Measurements from ENCODE around the gene KANSL1L.
A peak's percentile ranks its signal among the peaks of the same experiment; 100 is the strongest.
"Not testable (repeated sequence)": the region's sequence is repeated elsewhere in the genome, so short reads cannot be mapped to it uniquely, and the experiment has no call there.

KANSL1L gene

GRCh38 chr2:210189452-210190138, 18.4 kb upstream of the KANSL1L start:
- H3K4me1 Mint-ChIP-seq (ENCODE audit: low read depth): no peaks in the 10 kb centered on the region
- no peak overlapping the region for H3K27ac Mint-ChIP-seq
- H3K4me3 Mint-ChIP-seq: no peak overlapping the region
- peaks cover 6% of the 10 kb centered on the region for H3K36me3 Mint-ChIP-seq (ENCODE audit: low read depth)
- H3K27me3 Mint-ChIP-seq: no peaks in the 10 kb centered on the region
- peaks cover 15% of the 10 kb centered on the region for H3K9me3 Mint-ChIP-seq
- intact Hi-C loops (cut with micrococcal nuclease): loop anchor here (10.0 kb wide), 2 partner anchors 605 to 855 kb away; no protein-coding TSS in a partner anchor

GRCh38 chr2:210188755-210189154, 17.5 kb upstream of the KANSL1L start:
- intact Hi-C loops (cut with micrococcal nuclease): no loop called here
- no peaks in the 10 kb centered on the region for H3K4me1 Mint-ChIP-seq (ENCODE audit: low read depth)
- H3K9me3 Mint-ChIP-seq: peaks cover 24% of the 10 kb centered on the region
- peaks cover 6% of the 10 kb centered on the region for H3K36me3 Mint-ChIP-seq (ENCODE audit: low read depth)
- H3K27ac Mint-ChIP-seq: no peak overlapping the region
- no peak overlapping the region for H3K4me3 Mint-ChIP-seq
- H3K27me3 Mint-ChIP-seq: no peaks in the 10 kb centered on the region

GRCh38 chr2:210188190-210188589, 17.0 kb upstream of the KANSL1L start:
- intact Hi-C loops (cut with micrococcal nuclease): no loop called here
- Mint-ChIP-seq H3K27me3 (no peaks in the 10 kb centered on the region), H3K4me3 (no peak overlapping the region), H3K4me1 (ENCODE audit: low read depth) (no peaks in the 10 kb centered on the region), H3K27ac (no peak overlapping the region), H3K36me3 (ENCODE audit: low read depth) (peaks cover 6% of the 10 kb centered on the region), H3K9me3 (peaks cover 29% of the 10 kb centered on the region)

- H3K4me3 Mint-ChIP-seq; H3K36me3 Mint-ChIP-seq (ENCODE audit: low read depth); intact Hi-C loops (cut with micrococcal nuclease); H3K27me3 Mint-ChIP-seq; H3K4me1 Mint-ChIP-seq (ENCODE audit: low read depth); H3K27ac Mint-ChIP-seq: not testable (repeated sequence)
- H3K9me3 Mint-ChIP-seq: peaks cover 39% of the 10 kb centered on the region
Measured at GRCh38 chr2:210183936-210184335, 12.7 kb upstream of the KANSL1L start.

- H3K27ac Mint-ChIP-seq; intact Hi-C loops (cut with micrococcal nuclease); H3K36me3 Mint-ChIP-seq (ENCODE audit: low read depth); H3K27me3 Mint-ChIP-seq; H3K4me3 Mint-ChIP-seq; H3K4me1 Mint-ChIP-seq (ENCODE audit: low read depth): not testable (repeated sequence)
- H3K9me3 Mint-ChIP-seq: peaks cover 39% of the 10 kb centered on the region
Measured at GRCh38 chr2:210181606-210182088, 10.4 kb upstream of the KANSL1L start.

- H3K4me1 Mint-ChIP-seq (ENCODE audit: low read depth); intact Hi-C loops (cut with micrococcal nuclease); H3K4me3 Mint-ChIP-seq; H3K27ac Mint-ChIP-seq; H3K36me3 Mint-ChIP-seq (ENCODE audit: low read depth); H3K27me3 Mint-ChIP-seq: not testable (repeated sequence)
- peaks cover 39% of the 10 kb centered on the region for H3K9me3 Mint-ChIP-seq
Measured at GRCh38 chr2:210181033-210181605, 9.9 kb upstream of the KANSL1L start.

- peaks cover 33% of the 10 kb centered on the region for H3K9me3 Mint-ChIP-seq
- no peaks in the 10 kb centered on the region for H3K27me3 Mint-ChIP-seq
- H3K36me3 Mint-ChIP-seq (ENCODE audit: low read depth): peaks cover 6% of the 10 kb centered on the region
- H3K4me3 Mint-ChIP-seq: no peak overlapping the region
- intact Hi-C loops (cut with micrococcal nuclease): no loop called here
- no peak overlapping the region for H3K27ac Mint-ChIP-seq
- H3K4me1 Mint-ChIP-seq (ENCODE audit: low read depth): peaks cover 7% of the 10 kb centered on the region
Measured at GRCh38 chr2:210180477-210180876, 9.3 kb upstream of the KANSL1L start.

GRCh38 chr2:210179351-210179990, 8.3 kb upstream of the KANSL1L start:
- H3K4me3 Mint-ChIP-seq: no peak overlapping the region
- peaks cover 23% of the 10 kb centered on the region for H3K9me3 Mint-ChIP-seq
- intact Hi-C loops (cut with micrococcal nuclease): no loop called here
- no peaks in the 10 kb centered on the region for H3K36me3 Mint-ChIP-seq (ENCODE audit: low read depth)
- peaks cover 7% of the 10 kb centered on the region for H3K4me1 Mint-ChIP-seq (ENCODE audit: low read depth)
- no peaks in the 10 kb centered on the region for H3K27me3 Mint-ChIP-seq
- H3K27ac Mint-ChIP-seq: no peak overlapping the region

- Mint-ChIP-seq H3K4me3 (no peak overlapping the region), H3K4me1 (ENCODE audit: low read depth) (peaks cover 9% of the 10 kb centered on the region), H3K27me3 (peaks cover under 1% of the 10 kb centered on the region), H3K27ac (no peak overlapping the region), H3K36me3 (ENCODE audit: low read depth) (no peaks in the 10 kb centered on the region), H3K9me3 (peaks cover 6% of the 10 kb centered on the region)
- intact Hi-C loops (cut with micrococcal nuclease): no loop called here
Measured at GRCh38 chr2:210177769-210178168, 6.6 kb upstream of the KANSL1L start.

GRCh38 chr2:210177115-210177514, 5.9 kb upstream of the KANSL1L start:
- H3K27me3 Mint-ChIP-seq; H3K27ac Mint-ChIP-seq; H3K9me3 Mint-ChIP-seq; H3K4me3 Mint-ChIP-seq; intact Hi-C loops (cut with micrococcal nuclease); H3K36me3 Mint-ChIP-seq (ENCODE audit: low read depth): not testable (repeated sequence)
- H3K4me1 Mint-ChIP-seq (ENCODE audit: low read depth): peaks cover 16% of the 10 kb centered on the region

- Mint-ChIP-seq H3K4me3 (no peak overlapping the region), H3K9me3 (no peaks in the 10 kb centered on the region), H3K27me3 (peaks cover 7% of the 10 kb centered on the region), H3K36me3 (ENCODE audit: low read depth) (peaks cover 11% of the 10 kb centered on the region), H3K4me1 (ENCODE audit: low read depth) (peaks cover 12% of the 10 kb centered on the region), H3K27ac (no peak overlapping the region)
- intact Hi-C loops (cut with micrococcal nuclease): no loop called here
Measured at GRCh38 chr2:210174086-210174485, 2.9 kb upstream of the KANSL1L start.

GRCh38 chr2:210172219-210172575, 988 bp upstream of the KANSL1L start:
- peaks cover 19% of the 10 kb centered on the region for H3K4me1 Mint-ChIP-seq (ENCODE audit: low read depth)
- peaks cover 7% of the 10 kb centered on the region for H3K27me3 Mint-ChIP-seq
- intact Hi-C loops (cut with micrococcal nuclease): no loop called here
- peak overlapping the region; percentile 99 for H3K27ac Mint-ChIP-seq
- no peaks in the 10 kb centered on the region for H3K9me3 Mint-ChIP-seq
- peak overlapping the region; percentile 86 for H3K4me3 Mint-ChIP-seq
- peaks cover 11% of the 10 kb centered on the region for H3K36me3 Mint-ChIP-seq (ENCODE audit: low read depth)

- intact Hi-C loops (cut with micrococcal nuclease): loop anchor here (1.0 kb wide), 1 partner anchor 168 kb away; the partner anchor contains the start of gene RPE
- H3K9me3 Mint-ChIP-seq: no peaks in the 10 kb centered on the region
- peaks cover 7% of the 10 kb centered on the region for H3K27me3 Mint-ChIP-seq
- H3K4me3 Mint-ChIP-seq: peak overlapping the region; percentile 97
- H3K4me1 Mint-ChIP-seq (ENCODE audit: low read depth): peaks cover 19% of the 10 kb centered on the region
- H3K36me3 Mint-ChIP-seq (ENCODE audit: low read depth): peaks cover 11% of the 10 kb centered on the region
- peak overlapping the region; percentile 99 for H3K27ac Mint-ChIP-seq
Measured at GRCh38 chr2:210170446-210171303, 534 bp downstream of the KANSL1L start.

- Mint-ChIP-seq H3K4me1 (ENCODE audit: low read depth) (peaks cover 19% of the 10 kb centered on the region), H3K27me3 (peaks cover 7% of the 10 kb centered on the region), H3K9me3 (no peaks in the 10 kb centered on the region), H3K4me3 (peak overlapping the region; percentile 97), H3K36me3 (ENCODE audit: low read depth) (peaks cover 11% of the 10 kb centered on the region), H3K27ac (peak overlapping the region; percentile 99)
- intact Hi-C loops (cut with micrococcal nuclease): loop anchor here (1.0 kb wide), 1 partner anchor 168 kb away; the partner anchor contains the start of gene RPE
Measured at GRCh38 chr2:210170196-210170445, 1.1 kb downstream of the KANSL1L start.
